ENCODE results near the gene PTPRD. TPM values are rescaled to one million over a fixed set of nuclear protein-coding genes. Genes with fewer than 3 reads are reported as not detected.

PTPRD gene
- total RNA-seq, 1 experiment from 2014 or later, result not detected

- no peaks in the 10 kb centered on the region for H3K9me3 ChIP-seq (ENCODE audit: control insufficient read depth, insufficient read depth, low read depth, low read length)
- H3K36me3 ChIP-seq (ENCODE audit: control insufficient read depth, insufficient read depth, low read length), result no peaks in the 10 kb centered on the region
- no peaks in the 10 kb centered on the region for H3K27me3 ChIP-seq (ENCODE audit: control insufficient read depth, insufficient read depth, low read length)
- ChIA-PET CTCF (no interaction called here), POLR2A (no interaction called here)
- DNase-seq (ENCODE audit: low read depth, low spot score) (no peak), ATAC-seq (no peak)
- TF ChIP-seq SIN3A (IDR thresholded peaks at IDR 0.05; ENCODE audit: borderline replicate concordance, insufficient read depth, low read depth, low read length) (no peak), TCF7L2 (IDR thresholded peaks at IDR 0.05; ENCODE audit: low read depth, low read length) (no peak), POLR2AphosphoS5 (IDR thresholded peaks at IDR 0.05; ENCODE audit: low read depth, low read length) (no peak), CTCF (IDR thresholded peaks at IDR 0.05) (no peak)
- TF ChIP-seq, protein P1, sequence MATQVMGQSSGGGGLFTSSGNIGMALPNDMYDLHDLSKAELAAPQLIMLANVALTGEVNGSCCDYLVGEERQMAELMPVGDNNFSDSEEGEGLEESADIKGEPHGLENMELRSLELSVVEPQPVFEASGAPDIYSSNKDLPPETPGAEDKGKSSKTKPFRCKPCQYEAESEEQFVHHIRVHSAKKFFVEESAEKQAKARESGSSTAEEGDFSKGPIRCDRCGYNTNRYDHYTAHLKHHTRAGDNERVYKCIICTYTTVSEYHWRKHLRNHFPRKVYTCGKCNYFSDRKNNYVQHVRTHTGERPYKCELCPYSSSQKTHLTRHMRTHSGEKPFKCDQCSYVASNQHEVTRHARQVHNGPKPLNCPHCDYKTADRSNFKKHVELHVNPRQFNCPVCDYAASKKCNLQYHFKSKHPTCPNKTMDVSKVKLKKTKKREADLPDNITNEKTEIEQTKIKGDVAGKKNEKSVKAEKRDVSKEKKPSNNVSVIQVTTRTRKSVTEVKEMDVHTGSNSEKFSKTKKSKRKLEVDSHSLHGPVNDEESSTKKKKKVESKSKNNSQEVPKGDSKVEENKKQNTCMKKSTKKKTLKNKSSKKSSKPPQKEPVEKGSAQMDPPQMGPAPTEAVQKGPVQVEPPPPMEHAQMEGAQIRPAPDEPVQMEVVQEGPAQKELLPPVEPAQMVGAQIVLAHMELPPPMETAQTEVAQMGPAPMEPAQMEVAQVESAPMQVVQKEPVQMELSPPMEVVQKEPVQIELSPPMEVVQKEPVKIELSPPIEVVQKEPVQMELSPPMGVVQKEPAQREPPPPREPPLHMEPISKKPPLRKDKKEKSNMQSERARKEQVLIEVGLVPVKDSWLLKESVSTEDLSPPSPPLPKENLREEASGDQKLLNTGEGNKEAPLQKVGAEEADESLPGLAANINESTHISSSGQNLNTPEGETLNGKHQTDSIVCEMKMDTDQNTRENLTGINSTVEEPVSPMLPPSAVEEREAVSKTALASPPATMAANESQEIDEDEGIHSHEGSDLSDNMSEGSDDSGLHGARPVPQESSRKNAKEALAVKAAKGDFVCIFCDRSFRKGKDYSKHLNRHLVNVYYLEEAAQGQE (IDR thresholded peaks at IDR 0.05; ENCODE audit: insufficient read depth in 1 of 2, low read depth in 2 of 2, low read length in 1 of 2), result no peak
- intact Hi-C loops (cut with micrococcal nuclease; ENCODE audit: unreplicated experiment), result no loop called here
- in situ Hi-C loops (cut with HindIII; ENCODE audit: low pct_unique_long_range_greater_than_20kb, low sequenced_read_pairs), result no loop called here
- H3K4me1 ChIP-seq (ENCODE audit: control insufficient read depth, insufficient read depth, low read length), result no peaks in the 10 kb centered on the region
- no peak overlapping the region for H3K4me3 ChIP-seq (ENCODE audit: low read depth in 2 of 2, low read length in 2 of 2)
- H3K27ac ChIP-seq (ENCODE audit: low read length), result no peak overlapping the region
- no TSS peak for BruUV-seq (replicated peaks)
These were observed 375.2 kb downstream of the PTPRD start for GRCh38 chr9:10237584-10237983.

DNA sequence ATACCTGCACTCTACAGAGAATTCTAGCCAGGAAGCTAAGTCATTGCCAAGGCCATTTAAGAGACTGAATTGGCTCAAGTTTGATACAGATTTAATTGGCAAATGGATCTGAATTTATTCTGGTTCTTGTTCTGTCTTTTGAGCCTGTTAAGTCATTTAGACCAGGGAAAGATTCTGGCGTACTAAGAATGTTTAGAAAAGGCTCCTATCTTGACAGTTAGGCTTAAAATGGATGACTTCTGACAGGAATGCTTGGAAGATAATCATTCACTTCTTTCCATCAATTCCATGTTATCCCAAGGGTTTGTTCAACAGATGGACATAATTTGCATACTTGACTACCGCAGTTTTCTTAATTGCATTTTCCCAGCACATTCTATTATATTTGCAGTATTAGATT is 376.6 kb downstream of the PTPRD start:
- ATAC-seq, result no peak
- Histone ChIP-seq H3K27me3 (ENCODE audit: control insufficient read depth, insufficient read depth, low read length) (no peaks in the 10 kb centered on the region), H3K27ac (ENCODE audit: low read length) (no peak overlapping the region), H3K4me3 (ENCODE audit: low read depth in 2 of 2, low read length in 2 of 2) (no peak overlapping the region), H3K4me1 (ENCODE audit: control insufficient read depth, insufficient read depth, low read length) (no peaks in the 10 kb centered on the region), H3K36me3 (ENCODE audit: control insufficient read depth, insufficient read depth, low read length) (no peaks in the 10 kb centered on the region), H3K9me3 (ENCODE audit: control insufficient read depth, insufficient read depth, low read depth, low read length) (no peaks in the 10 kb centered on the region)
- BruUV-seq (replicated peaks), result no TSS peak
- in situ Hi-C loops (cut with HindIII; ENCODE audit: low pct_unique_long_range_greater_than_20kb, low sequenced_read_pairs), result no loop called here
- no peak for DNase-seq (ENCODE audit: low read depth, low spot score)
- intact Hi-C loops (cut with micrococcal nuclease; ENCODE audit: unreplicated experiment), result no loop called here
- POLR2A ChIA-PET, result no interaction called here
- TF ChIP-seq TCF7L2 (IDR thresholded peaks at IDR 0.05; ENCODE audit: low read depth, low read length) (no peak), CTCF (IDR thresholded peaks at IDR 0.05) (no peak), SIN3A (IDR thresholded peaks at IDR 0.05; ENCODE audit: borderline replicate concordance, insufficient read depth, low read depth, low read length) (no peak), POLR2AphosphoS5 (IDR thresholded peaks at IDR 0.05; ENCODE audit: low read depth, low read length) (no peak)
- TF ChIP-seq, protein P1 (IDR thresholded peaks at IDR 0.05; ENCODE audit: insufficient read depth in 1 of 2, low read depth in 2 of 2, low read length in 1 of 2), result no peak
- CTCF ChIA-PET, result no interaction called here
